ENCODE data around the gene MEPCE.

GRCh38 chr7:100400656-100401055 is 29.0 kb upstream of the MEPCE start:
- TF ChIP-seq POLR2A (IDR thresholded peaks at IDR 0.05): no peak
- no peak for TF ChIP-seq CTCF (IDR thresholded peaks at IDR 0.05)

Measured in right lobe of liver (tissue), 4 donors.